CD14-positive monocyte (primary cell): Measurements from ENCODE around the gene SEC16B. TPM values are rescaled to one million over a fixed set of nuclear protein-coding genes. Genes with fewer than 3 reads are reported as not detected.

Experiments
- DNase-seq, 3 donors: peaks; one replicate each; pipeline ENCODE4 v3.0.0-alpha.2; 2011 to 2022
- H2AFZ ChIP-seq: 2 replicates; pipeline ENCODE4 v1.6.0; 2012; ENCODE audit warnings: mild to moderate bottlenecking, low read depth, low read length, inconsistent platforms; ENCODE audit not compliant: insufficient read depth, poor library complexity, severe bottlenecking
- H3K27ac ChIP-seq, 2 donors: 1 replicate in 1 of 2; 2 replicates in 1 of 2; pipeline ENCODE4 v1.5.1; 2012 to 2013; ENCODE audit warnings: low read length in 2 of 2, control low read depth in 1 of 2, inconsistent platforms in 1 of 2, low read depth in 1 of 2, mild to moderate bottlenecking in 1 of 2
- H3K27me3 ChIP-seq, 2 donors: one replicate each; pipeline versions ENCODE4 v1.6.0 to v1.6.1; 2011 to 2013; ENCODE audit warnings: low read length in 2 of 2; ENCODE audit not compliant: control insufficient read depth in 2 of 2, insufficient read depth in 2 of 2
- H3K36me3 ChIP-seq, 2 donors: replicated peaks in 1 of 2; 1 replicate in 1 of 2; 2 replicates in 1 of 2; pipeline versions ENCODE4 v1.5.1 to v1.6.1; 2012 to 2013; ENCODE audit warnings: low read length in 2 of 2, control low read depth in 1 of 2, inconsistent platforms in 1 of 2, mild to moderate bottlenecking in 1 of 2; ENCODE audit not compliant: insufficient read depth in 2 of 2, control insufficient read depth in 1 of 2
- H3K4me1 ChIP-seq, 2 donors: 1 replicate in 1 of 2; 2 replicates in 1 of 2; pipeline versions ENCODE4 v1.5.1 to v1.6.1; 2012 to 2013; ENCODE audit warnings: low read length in 2 of 2, control low read depth in 1 of 2, inconsistent platforms in 1 of 2, mild to moderate bottlenecking in 1 of 2, moderate library complexity in 1 of 2; ENCODE audit not compliant: insufficient read depth in 2 of 2, control insufficient read depth in 1 of 2
- H3K4me2 ChIP-seq: replicated peaks from 2 replicates; pipeline ENCODE3; 2012; ENCODE audit warnings: low read length, moderate library complexity, mild to moderate bottlenecking; ENCODE audit not compliant: poor library complexity, severe bottlenecking; ENCODE audit errors: extremely low read depth
- H3K4me3 ChIP-seq, 3 experiments: fragments of 200-600 bp in 1 of 3; sonication (generic) in 1 of 3; replicated peaks in 1 of 3; 1 replicate in 2 of 3; 2 replicates in 1 of 3; pipeline ENCODE4 v1.5.1; 2011 to 2013; ENCODE audit warnings: low read length in 3 of 3, mild to moderate bottlenecking in 3 of 3, control low read depth in 2 of 3, low read depth in 2 of 3, inconsistent platforms in 1 of 3, moderate library complexity in 1 of 3
- H3K79me2 ChIP-seq: 2 replicates; pipeline ENCODE4 v1.6.0; 2012; ENCODE audit warnings: mild to moderate bottlenecking, control low read depth, inconsistent platforms, low read length, moderate library complexity; ENCODE audit not compliant: insufficient read depth
- H3K9ac ChIP-seq: 2 replicates; pipeline ENCODE4 v1.6.0; 2017; ENCODE audit warnings: low read length, mild to moderate bottlenecking; ENCODE audit not compliant: insufficient read depth, poor library complexity, severe bottlenecking
- H3K9me3 ChIP-seq, 2 donors: replicated peaks in 1 of 2; 1 replicate in 1 of 2; 2 replicates in 1 of 2; pipeline versions ENCODE4 v1.5.1 to v1.6.1; 2012 to 2013; ENCODE audit warnings: low read length in 2 of 2, control low read depth in 1 of 2; ENCODE audit not compliant: control insufficient read depth in 1 of 2, insufficient read depth in 1 of 2
- H4K20me1 ChIP-seq: 2 replicates; pipeline ENCODE4 v1.6.0; 2012; ENCODE audit warnings: mild to moderate bottlenecking, low read length, control low read depth, moderate library complexity; ENCODE audit not compliant: insufficient read depth
- H3K27ac Mint-ChIP-seq, 7 donors: one replicate each; pipeline ENCODE4 v1.8.0; 2020; ENCODE audit warnings: mild to moderate bottlenecking in 7 of 7, mixed read lengths in 7 of 7, moderate library complexity in 6 of 7, inconsistent platforms in 2 of 7
- H3K27me3 Mint-ChIP-seq, 3 donors: one replicate each; pipeline ENCODE4 v1.8.0; 2021 to 2022; ENCODE audit warnings: low read depth in 3 of 3, mild to moderate bottlenecking in 3 of 3, mixed read lengths in 3 of 3, moderate library complexity in 3 of 3, inconsistent platforms in 1 of 3
- H3K36me3 Mint-ChIP-seq, 2 donors: one replicate each; pipeline ENCODE4 v1.8.0; 2020; ENCODE audit warnings: mixed read lengths in 2 of 2, inconsistent platforms in 1 of 2, mild to moderate bottlenecking in 1 of 2
- H3K4me1 Mint-ChIP-seq: one replicate; pipeline ENCODE4 v1.8.0; 2020; ENCODE audit warnings: mild to moderate bottlenecking, mixed read lengths
- H3K4me3 Mint-ChIP-seq, 2 donors: one replicate each; pipeline ENCODE4 v1.8.0; 2020; ENCODE audit warnings: mild to moderate bottlenecking in 2 of 2, mixed read lengths in 2 of 2, moderate library complexity in 1 of 2
- H3K9me3 Mint-ChIP-seq, 7 donors: one replicate each; pipeline ENCODE4 v1.8.0; 2020 to 2022; ENCODE audit warnings: mixed read lengths in 7 of 7, mild to moderate bottlenecking in 6 of 7, moderate library complexity in 6 of 7, inconsistent platforms in 2 of 7
- WGBS: methylation state at CpG from one replicate; pipeline ENCODE4 v1.1.5; 2013; ENCODE audit warnings: missing lambda C conversion rate; ENCODE audit not compliant: insufficient coverage; 5-methylcytosine and 5-hydroxymethylcytosine counted together
- intact Hi-C, 2 donors: fragments of 100-400 bp; cut with micrococcal nuclease; formaldehyde crosslinking; loops; one replicate each; pipeline versions ENCODE4 v1.15.0 to v1.15.1; 2023
- polyA plus RNA-seq, 3 donors: library from polyadenylated mRNA; depleted of rRNA in 1 of 3; unstranded in 2 of 3; stranded (reverse) in 1 of 3; fragments of 300-500 nt in 2 of 3; fragments of >200 nt in 1 of 3; fragmentation: Illumina TruSeq in 2 of 3; gene quantifications; 1 replicate in 2 of 3; 2 replicates in 1 of 3; pipeline ENCODE4 v1.2.3, GENCODE V29; 2012 to 2021
- TF ChIP-seq, protein P1 (sequence below): fragments of 200-600 bp; IDR thresholded peaks from one replicate; pipeline ENCODE4 v1.8.0; 2022; ENCODE audit warnings: antibody characterized with exemption, mild to moderate bottlenecking

Gene SEC16B
- polyA plus RNA-seq, 3 donors: 0.10 to 2.0 TPM; not detected in 1

DNA sequence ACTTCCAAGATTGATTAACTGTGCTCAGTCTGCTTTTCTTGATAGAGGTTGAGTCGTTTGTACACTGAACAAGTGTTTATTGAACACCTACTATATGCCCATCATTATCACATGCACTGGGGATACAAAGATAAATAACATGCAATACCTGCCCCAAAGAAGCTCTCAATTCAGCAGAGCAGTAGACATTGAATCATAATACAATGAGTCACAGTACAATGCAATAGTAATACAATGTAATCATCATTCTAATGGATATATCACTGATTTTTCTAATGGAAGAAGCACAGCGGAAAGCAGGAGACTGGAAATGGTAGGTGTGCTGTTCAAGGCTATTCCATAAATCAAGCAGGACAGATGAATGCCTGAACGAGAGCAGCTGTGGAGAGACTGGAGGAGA, 3.7 kb upstream of the SEC16B start:
- no peak overlapping the region for H3K4me3 ChIP-seq
- no peak overlapping the region for H3K4me2 ChIP-seq
- no peaks in the 10 kb centered on the region for H3K27me3 ChIP-seq
- Mint-ChIP-seq H3K4me1 (no peaks in the 10 kb centered on the region), H3K4me3 (no peak overlapping the region), H3K36me3 (no peaks in the 10 kb centered on the region), H3K9me3 (peaks cover 0 to 6% (median 0%) of the 10 kb centered on the region in 7 donors), H3K27me3 (peaks cover 0 to 1% (median 0%) of the 10 kb centered on the region in 3 donors), H3K27ac (no peak overlapping the region)
- no peak overlapping the region for H2AFZ ChIP-seq
- H3K79me2 ChIP-seq: no peaks in the 10 kb centered on the region
- TF ChIP-seq, protein P1, sequence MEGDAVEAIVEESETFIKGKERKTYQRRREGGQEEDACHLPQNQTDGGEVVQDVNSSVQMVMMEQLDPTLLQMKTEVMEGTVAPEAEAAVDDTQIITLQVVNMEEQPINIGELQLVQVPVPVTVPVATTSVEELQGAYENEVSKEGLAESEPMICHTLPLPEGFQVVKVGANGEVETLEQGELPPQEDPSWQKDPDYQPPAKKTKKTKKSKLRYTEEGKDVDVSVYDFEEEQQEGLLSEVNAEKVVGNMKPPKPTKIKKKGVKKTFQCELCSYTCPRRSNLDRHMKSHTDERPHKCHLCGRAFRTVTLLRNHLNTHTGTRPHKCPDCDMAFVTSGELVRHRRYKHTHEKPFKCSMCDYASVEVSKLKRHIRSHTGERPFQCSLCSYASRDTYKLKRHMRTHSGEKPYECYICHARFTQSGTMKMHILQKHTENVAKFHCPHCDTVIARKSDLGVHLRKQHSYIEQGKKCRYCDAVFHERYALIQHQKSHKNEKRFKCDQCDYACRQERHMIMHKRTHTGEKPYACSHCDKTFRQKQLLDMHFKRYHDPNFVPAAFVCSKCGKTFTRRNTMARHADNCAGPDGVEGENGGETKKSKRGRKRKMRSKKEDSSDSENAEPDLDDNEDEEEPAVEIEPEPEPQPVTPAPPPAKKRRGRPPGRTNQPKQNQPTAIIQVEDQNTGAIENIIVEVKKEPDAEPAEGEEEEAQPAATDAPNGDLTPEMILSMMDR: no peak
- intact Hi-C loops: no loop called here
- H4K20me1 ChIP-seq: no peaks in the 10 kb centered on the region
- no peaks in the 10 kb centered on the region for H3K9me3 ChIP-seq
- no peak for DNase-seq
- no peak overlapping the region for H3K27ac ChIP-seq
- no peaks in the 10 kb centered on the region for H3K36me3 ChIP-seq
- H3K9ac ChIP-seq: no peak overlapping the region
- H3K4me1 ChIP-seq: no peaks in the 10 kb centered on the region
- no CpG with 5 or more reads among the region's 3 CpGs for WGBS

DNA sequence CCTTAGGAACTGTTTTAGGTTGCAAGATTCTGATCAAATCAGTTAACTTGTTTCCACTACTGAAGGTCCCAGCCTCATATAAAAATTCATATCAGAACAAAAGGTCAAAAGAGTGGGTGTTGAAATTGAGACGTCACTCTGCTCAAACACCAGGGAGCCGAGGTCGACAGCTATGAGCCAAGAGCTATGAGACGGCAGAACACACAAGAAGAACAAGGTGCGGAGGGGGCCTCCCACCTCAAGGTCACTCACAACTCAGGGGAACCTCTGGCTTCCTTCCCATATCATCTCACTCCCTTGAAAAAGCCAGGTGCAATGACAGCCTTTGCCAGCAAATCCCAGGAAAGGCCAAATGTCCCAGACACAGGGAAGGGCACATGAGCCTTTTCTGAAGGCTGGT, 749 bp downstream of the SEC16B start:
- Histone ChIP-seq H3K4me2 (no peak overlapping the region), H3K9ac (no peak overlapping the region), H3K27ac (no peak overlapping the region), H3K27me3 (no peaks in the 10 kb centered on the region), H3K4me3 (no peak overlapping the region), H3K9me3 (no peaks in the 10 kb centered on the region), H4K20me1 (no peaks in the 10 kb centered on the region), H3K4me1 (no peaks in the 10 kb centered on the region), H2AFZ (no peak overlapping the region), H3K36me3 (no peaks in the 10 kb centered on the region), H3K79me2 (no peaks in the 10 kb centered on the region)
- Mint-ChIP-seq H3K27ac (no peak overlapping the region), H3K27me3 (no peaks in the 10 kb centered on the region), H3K4me3 (no peak overlapping the region), H3K4me1 (no peaks in the 10 kb centered on the region), H3K36me3 (peaks cover 0 to 2% of the 10 kb centered on the region in 2 donors), H3K9me3 (peaks cover 0 to 3% (median 0%) of the 10 kb centered on the region in 7 donors)
- 77% methylated on average over 4 of the region's 5 CpGs for WGBS
- intact Hi-C loops: no loop called here
- DNase-seq: no peak
- TF ChIP-seq, protein P1: no peak
